Epidermal melanocyte (primary cell): Measurements from ENCODE around the gene CYP26C1.
"Not testable (repeated sequence)": the region's sequence is repeated elsewhere in the genome, so short reads cannot be mapped to it uniquely, and the experiment has no call there.

ENCODE experiments used
- DNase-seq: peaks from one replicate; pipeline ENCODE4 v3.0.0; 2011; ENCODE audit warnings: low spot score; ENCODE audit not compliant: insufficient read length

Gene CYP26C1

GRCh38 chr10:93076871-93077270, 16.3 kb downstream of the CYP26C1 start:
- DNase-seq = no peak

DNA sequence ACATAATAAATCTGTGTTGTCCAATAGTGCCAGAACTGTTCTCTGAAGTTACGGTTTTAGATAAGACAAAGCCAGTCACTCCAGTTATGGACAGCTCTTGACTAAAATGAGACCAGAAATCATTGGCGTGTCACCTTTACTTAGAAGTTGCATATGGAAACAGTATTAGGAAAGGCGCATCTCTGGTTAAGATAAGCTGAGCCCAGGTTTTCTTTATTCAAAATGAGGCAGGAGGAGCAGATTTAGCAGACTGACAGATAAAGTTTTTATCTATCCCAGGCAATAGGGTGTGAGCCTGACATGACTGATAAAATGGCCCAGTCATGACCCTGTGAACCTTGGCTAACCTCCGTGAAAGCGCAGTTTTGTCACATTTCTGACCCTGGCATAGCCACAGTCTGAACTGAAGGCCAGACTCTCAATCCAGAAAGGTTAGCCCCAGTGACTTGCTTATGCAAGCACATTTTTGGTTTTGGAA, 17.3 kb downstream of the CYP26C1 start:
- no peak for DNase-seq

GRCh38 chr10:93079663-93080349, 19.2 kb downstream of the CYP26C1 start:
- peak; percentile 18 for DNase-seq

DNA sequence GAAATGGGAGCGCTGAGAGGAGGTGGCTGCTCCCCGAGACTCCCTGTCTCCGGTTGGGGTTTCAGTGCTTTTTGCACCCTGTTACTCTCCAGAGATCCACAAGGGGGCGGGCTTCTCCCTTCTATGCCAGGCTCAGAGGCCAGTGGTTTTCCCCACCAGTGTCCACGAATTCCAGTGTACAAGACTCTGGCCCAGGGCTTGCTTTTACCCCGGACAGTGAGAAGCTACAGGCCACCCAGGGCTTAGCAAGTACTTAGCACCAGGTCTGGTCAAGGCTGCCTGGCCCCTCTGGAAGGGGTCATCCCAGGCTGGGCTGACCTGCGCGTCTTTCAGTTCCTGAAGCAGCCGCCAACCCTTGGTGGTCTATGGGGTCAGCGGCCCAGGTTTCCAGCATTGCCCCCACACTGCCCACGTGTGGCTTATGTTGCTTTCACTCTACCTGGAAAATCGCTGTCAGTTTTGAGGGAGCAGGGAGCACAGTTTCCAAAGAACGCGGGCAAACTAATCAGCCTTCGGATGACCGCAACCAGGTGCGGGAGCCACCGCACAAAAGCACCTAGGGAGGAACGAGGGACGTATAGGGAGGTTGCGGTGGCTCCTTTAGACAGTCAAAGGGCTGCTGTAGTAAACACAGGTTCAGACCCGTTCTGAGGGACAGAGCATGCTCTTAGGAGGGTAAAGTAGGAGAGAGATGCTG, 19.9 kb downstream of the CYP26C1 start:
- peak; percentile 89 for DNase-seq

GRCh38 chr10:93081318-93081717, 20.7 kb downstream of the CYP26C1 start:
- DNase-seq = no peak

- no peak for DNase-seq
These were observed 21.2 kb downstream of the CYP26C1 start for GRCh38 chr10:93081834-93082233.

DNA sequence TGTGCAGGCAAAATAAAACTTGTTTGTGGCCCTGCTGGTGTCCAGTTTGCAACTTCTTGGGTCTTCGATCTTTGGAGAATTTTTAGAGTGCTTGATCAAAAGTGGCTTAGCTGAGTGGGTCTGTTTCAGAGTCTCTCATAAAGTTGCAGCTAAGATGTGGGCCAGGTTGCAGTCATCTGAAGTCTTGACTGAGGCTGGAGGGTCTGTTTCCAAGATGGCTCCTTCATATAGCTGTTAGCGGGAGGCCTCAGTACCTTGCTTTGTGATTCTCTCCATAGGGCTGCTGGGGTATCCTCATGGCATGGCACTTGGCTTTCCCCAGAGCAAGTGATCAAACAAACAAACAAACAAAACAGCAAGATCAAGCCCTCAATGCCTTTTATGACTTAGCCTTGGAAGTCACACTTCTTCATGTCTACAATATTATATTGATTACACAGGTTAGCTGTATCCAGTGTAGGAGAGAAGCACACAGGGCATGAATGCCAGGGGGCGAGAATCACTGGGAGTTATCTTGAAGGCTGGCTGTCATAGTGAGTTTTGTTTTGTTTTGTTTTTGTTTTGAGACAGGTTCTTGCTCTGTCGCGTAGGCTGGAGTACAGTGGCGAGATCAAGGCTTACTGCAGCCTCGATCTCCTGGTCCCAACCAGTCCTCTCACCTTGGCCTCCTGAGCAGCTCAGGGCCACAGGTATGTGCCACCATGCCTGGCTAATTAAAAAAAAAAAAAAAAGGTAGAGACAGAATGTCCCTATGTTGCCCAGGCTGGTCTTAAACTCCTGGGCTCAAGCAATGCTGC, 23.3 kb downstream of the CYP26C1 start:
- DNase-seq = no peak

DNA sequence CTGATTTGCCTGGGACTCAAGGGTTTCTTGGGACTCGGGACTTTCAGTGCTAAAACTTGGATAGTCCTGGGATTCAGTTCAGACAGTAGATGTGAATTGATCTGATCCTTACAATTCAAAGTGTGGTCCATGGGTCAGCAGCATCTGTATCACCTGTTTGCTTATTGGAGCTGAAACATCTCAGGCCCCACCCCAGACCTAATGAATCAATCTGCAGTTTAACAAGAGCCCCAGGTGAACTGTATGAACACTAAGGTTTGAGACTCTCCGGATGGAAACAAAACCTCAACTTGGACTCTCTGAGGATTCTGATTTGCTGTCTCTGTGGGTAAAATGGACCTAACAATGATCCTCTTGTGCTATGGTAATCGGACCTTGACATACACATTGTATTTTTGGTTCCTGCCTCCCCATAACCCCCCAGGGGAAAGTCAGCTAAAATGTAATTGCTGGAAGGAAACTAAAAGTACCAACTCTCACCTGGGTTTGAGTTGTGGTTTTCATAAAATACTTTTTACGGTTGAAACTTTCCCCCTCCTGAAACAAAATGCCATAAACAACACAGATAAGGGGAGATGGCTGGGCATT, 24.8 kb downstream of the CYP26C1 start:
- no peak for DNase-seq

GRCh38 chr10:93086289-93086688, 25.7 kb downstream of the CYP26C1 start:
- DNase-seq = no peak

- DNase-seq = no peak
These were observed 27.2 kb downstream of the CYP26C1 start for GRCh38 chr10:93087846-93088245.

DNA sequence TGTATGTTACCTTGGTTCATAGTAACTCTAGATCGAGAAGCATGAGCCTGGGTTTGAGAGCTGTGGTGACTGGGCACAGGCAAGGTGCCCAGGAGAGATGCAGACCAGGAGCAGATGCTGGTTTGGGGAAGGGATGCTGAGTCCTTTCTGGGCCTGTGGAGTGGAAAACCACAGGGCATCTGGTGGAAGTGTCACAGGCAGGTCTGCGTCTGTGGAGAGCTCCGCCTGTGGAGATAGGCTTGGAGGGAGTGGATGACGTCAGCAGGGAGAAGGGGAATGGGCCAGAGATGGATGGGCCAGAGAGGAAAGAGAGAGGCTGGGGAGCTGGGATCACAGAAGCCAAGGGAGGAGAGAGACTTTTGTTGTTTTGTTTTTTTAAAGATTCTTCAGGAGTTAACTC, 27.9 kb downstream of the CYP26C1 start:
- DNase-seq = no peak

DNA sequence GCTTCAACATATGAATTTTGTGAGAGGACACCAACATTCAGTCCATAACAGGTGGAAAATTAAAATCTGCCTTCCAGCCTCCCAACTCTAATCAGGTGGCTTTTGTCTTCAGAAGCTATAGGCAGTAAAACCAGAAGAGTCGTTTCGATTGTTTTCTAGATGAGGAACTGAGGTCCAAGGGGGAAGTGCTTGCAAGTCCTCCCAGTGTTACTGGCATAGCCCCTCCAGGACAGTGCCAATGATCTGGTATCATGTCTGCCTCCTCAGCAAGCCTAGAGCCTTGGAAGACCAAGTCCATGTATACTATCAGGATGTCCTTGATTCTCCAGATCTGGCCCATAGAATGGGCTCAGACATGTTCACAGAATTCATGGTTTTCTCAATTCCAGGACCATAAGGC, 30.0 kb downstream of the CYP26C1 start:
- no peak for DNase-seq

GRCh38 chr10:93091960-93092359, 31.4 kb downstream of the CYP26C1 start:
- no peak for DNase-seq

DNA sequence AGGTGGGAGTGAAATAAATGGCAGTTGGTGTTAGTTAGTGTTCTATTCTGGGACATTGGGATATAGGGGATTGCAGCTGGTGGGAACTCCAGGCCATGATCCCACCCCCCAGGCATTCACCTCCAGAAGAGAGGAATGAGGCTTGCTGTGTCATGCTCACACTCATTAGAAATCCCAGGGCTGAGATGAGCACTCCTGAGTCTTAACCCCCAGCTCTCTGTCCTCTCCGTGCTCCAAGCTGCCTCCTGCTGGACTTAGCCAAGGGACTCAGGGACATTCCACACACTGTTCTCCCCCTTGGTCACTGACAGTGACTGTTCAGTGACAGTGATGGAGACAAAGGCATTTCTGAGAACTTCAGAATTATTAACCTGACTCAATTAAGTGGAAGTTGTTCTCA, 34.6 kb downstream of the CYP26C1 start:
- no peak for DNase-seq

GRCh38 chr10:93096901-93097300, 36.3 kb downstream of the CYP26C1 start:
- no peak for DNase-seq

- DNase-seq = no peak
These were observed 36.8 kb downstream of the CYP26C1 start for GRCh38 chr10:93097386-93097785.

GRCh38 chr10:93098816-93099215, 38.2 kb downstream of the CYP26C1 start:
- no peak for DNase-seq

DNA sequence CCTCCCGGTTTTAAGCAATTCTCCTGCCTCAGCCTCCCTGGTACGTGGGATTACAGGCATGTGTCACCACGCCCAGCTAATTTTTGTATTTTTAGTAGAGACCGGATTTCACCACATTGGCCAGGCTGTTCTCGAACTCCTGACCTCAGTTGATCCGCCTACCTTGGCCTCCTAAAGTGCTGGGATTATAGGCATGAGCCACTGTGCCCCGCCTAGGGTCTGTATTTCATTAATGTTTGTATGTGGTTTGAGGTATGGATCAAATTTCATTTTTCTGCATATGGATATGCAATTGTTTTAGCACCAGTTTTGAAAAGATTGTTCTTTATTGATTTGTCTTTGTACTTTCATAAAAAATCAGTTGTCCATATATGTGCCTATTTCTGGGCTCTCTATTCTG, 39.1 kb downstream of the CYP26C1 start:
- no peak for DNase-seq

DNA sequence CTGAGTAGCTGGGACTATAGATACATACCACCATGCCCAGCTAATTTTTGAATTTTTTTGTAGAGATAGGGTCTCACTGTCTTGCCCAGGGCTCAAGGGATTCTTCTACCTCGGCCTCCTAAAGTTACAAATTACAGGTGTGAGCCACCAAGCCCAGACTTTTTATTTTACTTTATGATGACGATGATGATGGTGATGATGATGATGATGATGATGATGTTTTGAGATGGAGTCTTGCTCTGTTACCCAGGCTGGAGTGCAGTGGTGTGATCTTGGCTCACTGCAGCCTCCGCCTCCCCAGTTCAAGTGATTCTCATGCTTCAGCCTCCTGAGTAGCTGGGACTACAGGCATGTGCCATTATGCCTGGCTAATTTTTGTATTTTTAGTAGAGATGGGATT, 40.5 kb downstream of the CYP26C1 start:
- DNase-seq = not testable (repeated sequence)

DNA sequence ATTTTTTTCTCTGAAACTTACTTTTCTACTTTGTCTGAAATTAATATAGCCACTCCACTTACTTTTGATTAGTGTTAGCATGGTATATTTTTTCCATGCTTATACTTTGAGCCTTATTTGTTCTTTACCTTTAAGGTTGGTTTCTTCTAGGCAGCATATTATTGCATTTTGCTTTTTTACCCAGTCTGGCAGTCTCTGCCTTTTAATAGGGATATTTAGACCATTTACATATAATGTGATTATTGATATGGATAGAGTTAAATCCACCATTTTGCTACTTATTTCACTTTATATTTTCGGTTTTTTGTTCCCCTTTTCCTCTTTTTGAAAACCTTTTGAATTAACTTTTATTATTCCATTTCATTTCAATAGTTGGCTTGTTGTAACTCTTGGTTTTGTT, 43.4 kb downstream of the CYP26C1 start:
- no peak for DNase-seq

- DNase-seq = no peak
These were observed 46.1 kb downstream of the CYP26C1 start for GRCh38 chr10:93106631-93107072.
